ENCODE results near the gene UPK3A. TPM values are rescaled to one million over a fixed set of nuclear protein-coding genes. Genes with fewer than 3 reads are reported as not detected.

UPK3A gene
- polyA plus RNA-seq, 1 donor from 2014 or later, result not detected

DNA sequence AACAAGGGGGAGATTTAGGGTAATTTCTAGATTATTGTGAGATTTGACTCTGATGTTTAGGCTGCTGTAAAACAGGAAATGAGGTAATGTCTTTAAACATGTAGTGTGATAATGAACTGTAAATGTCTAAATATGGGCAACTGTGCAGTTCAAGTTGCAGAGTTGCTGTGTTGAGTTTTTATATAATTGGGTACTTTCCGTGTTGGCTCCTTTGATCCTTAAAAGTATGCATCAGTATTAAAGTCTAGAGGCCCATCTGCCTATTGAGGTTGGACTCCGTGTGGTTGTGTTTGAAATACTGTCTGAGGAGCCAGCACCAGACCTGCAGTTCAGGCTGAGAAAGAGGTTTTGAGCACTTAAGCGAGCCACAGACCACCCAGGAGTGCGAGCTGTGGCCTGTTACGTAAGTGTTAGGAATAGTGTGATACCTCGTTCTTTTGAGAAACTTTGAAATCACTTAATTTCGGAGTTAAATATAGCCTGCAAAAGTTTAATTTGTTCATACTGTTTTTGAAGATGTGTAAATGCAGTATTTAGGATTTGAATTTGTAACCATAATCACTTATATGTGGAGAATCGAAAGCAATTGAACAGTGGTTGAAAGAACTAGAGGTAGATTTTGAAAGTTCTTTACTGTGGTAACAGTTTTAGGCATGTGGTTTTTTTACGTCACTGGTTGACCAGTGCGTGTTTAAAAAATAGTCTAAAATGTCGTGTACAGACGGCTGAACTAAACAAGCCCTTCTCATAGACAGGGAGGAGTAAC is 34.0 kb downstream of the UPK3A start:
- Histone ChIP-seq H3K27me3 (ENCODE audit: insufficient read depth, low read depth, low read length) (no peaks in the 10 kb centered on the region), H2AFZ (ENCODE audit: low read depth, low read length) (no peak overlapping the region), H3K9me2 (ENCODE audit: insufficient read depth, low read length) (no peaks in the 10 kb centered on the region), H3K9ac (ENCODE audit: low read length) (no peak overlapping the region), H3F3A (ENCODE audit: insufficient read depth, low read length, poor library complexity, severe bottlenecking) (no peaks in the 10 kb centered on the region), H3K36me3 (ENCODE audit: insufficient read depth, low read length) (no peaks in the 10 kb centered on the region), H3K9me3 (ENCODE audit: low read length) (no peaks in the 10 kb centered on the region), H3K4me3 (ENCODE audit: low read length) (no peak overlapping the region), H3K27ac (ENCODE audit: low read length) (no peak overlapping the region), H3K79me2 (replicated peaks; ENCODE audit: insufficient read depth, low read length) (no peaks in the 10 kb centered on the region), H3K4me2 (ENCODE audit: low read length) (no peak overlapping the region), H4K20me1 (ENCODE audit: insufficient read depth) (no peaks in the 10 kb centered on the region)
- TF ChIP-seq RAD21 (conservative IDR thresholded peaks at IDR 0.05) (no peak), EZH2 (IDR thresholded peaks at IDR 0.05; ENCODE audit: borderline replicate concordance, insufficient read depth, low read length, poor library complexity, severe bottlenecking) (no peak), SMC3 (conservative IDR thresholded peaks at IDR 0.05; ENCODE audit: poor library complexity) (no peak), MXI1 (conservative IDR thresholded peaks at IDR 0.05; ENCODE audit: poor library complexity, severe bottlenecking) (no peak), EP300 (conservative IDR thresholded peaks at IDR 0.05; ENCODE audit: poor library complexity, severe bottlenecking) (no peak), CTCF (IDR thresholded peaks at IDR 0.05; ENCODE audit: poor library complexity, severe bottlenecking) (no peak), TAF1 (IDR thresholded peaks at IDR 0.05; ENCODE audit: low read depth) (no peak), POLR2AphosphoS5 (IDR thresholded peaks at IDR 0.05) (no peak)
- TF ChIP-seq, protein P1, sequence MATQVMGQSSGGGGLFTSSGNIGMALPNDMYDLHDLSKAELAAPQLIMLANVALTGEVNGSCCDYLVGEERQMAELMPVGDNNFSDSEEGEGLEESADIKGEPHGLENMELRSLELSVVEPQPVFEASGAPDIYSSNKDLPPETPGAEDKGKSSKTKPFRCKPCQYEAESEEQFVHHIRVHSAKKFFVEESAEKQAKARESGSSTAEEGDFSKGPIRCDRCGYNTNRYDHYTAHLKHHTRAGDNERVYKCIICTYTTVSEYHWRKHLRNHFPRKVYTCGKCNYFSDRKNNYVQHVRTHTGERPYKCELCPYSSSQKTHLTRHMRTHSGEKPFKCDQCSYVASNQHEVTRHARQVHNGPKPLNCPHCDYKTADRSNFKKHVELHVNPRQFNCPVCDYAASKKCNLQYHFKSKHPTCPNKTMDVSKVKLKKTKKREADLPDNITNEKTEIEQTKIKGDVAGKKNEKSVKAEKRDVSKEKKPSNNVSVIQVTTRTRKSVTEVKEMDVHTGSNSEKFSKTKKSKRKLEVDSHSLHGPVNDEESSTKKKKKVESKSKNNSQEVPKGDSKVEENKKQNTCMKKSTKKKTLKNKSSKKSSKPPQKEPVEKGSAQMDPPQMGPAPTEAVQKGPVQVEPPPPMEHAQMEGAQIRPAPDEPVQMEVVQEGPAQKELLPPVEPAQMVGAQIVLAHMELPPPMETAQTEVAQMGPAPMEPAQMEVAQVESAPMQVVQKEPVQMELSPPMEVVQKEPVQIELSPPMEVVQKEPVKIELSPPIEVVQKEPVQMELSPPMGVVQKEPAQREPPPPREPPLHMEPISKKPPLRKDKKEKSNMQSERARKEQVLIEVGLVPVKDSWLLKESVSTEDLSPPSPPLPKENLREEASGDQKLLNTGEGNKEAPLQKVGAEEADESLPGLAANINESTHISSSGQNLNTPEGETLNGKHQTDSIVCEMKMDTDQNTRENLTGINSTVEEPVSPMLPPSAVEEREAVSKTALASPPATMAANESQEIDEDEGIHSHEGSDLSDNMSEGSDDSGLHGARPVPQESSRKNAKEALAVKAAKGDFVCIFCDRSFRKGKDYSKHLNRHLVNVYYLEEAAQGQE (IDR thresholded peaks at IDR 0.05; ENCODE audit: borderline replicate concordance), result no peak

DNA sequence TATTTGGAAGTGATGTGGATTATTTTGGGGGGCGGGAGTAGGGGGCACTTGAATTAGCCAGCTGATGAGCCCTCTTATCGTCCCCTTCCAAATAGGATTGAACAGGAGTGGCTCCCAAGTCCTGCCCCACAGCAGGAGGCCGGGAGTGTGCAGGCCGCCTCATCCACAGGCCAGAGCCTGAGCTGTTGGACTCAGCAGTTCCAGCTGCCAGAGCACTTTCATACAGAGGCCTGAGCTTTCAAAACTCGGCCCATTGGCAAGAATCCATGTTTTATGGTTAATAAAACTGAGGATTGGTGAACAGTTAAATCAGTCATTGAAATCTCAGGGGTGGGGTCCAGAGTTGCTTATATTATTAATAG is 34.6 kb downstream of the UPK3A start:
- Histone ChIP-seq H3K36me3 (ENCODE audit: insufficient read depth, low read length) (no peaks in the 10 kb centered on the region), H3K79me2 (replicated peaks; ENCODE audit: insufficient read depth, low read length) (no peaks in the 10 kb centered on the region)

More for the DNA sequence above, 34.6 kb downstream of the UPK3A start:
- Histone ChIP-seq H3K27ac (ENCODE audit: low read length) (no peak overlapping the region), H3K9ac (ENCODE audit: low read length) (no peak overlapping the region), H3K27me3 (ENCODE audit: insufficient read depth, low read depth, low read length) (no peaks in the 10 kb centered on the region), H3K9me2 (ENCODE audit: insufficient read depth, low read length) (no peaks in the 10 kb centered on the region), H3K9me3 (ENCODE audit: low read length) (no peaks in the 10 kb centered on the region), H2AFZ (ENCODE audit: low read depth, low read length) (no peak overlapping the region), H4K20me1 (ENCODE audit: insufficient read depth) (no peaks in the 10 kb centered on the region), H3K4me2 (ENCODE audit: low read length) (no peak overlapping the region), H3F3A (ENCODE audit: insufficient read depth, low read length, poor library complexity, severe bottlenecking) (no peaks in the 10 kb centered on the region), H3K4me3 (ENCODE audit: low read length) (no peak overlapping the region)
- TF ChIP-seq EP300 (conservative IDR thresholded peaks at IDR 0.05; ENCODE audit: poor library complexity, severe bottlenecking) (no peak), TAF1 (IDR thresholded peaks at IDR 0.05; ENCODE audit: low read depth) (no peak), POLR2AphosphoS5 (IDR thresholded peaks at IDR 0.05) (no peak), MXI1 (conservative IDR thresholded peaks at IDR 0.05; ENCODE audit: poor library complexity, severe bottlenecking) (no peak), CTCF (IDR thresholded peaks at IDR 0.05; ENCODE audit: poor library complexity, severe bottlenecking) (no peak), EZH2 (IDR thresholded peaks at IDR 0.05; ENCODE audit: borderline replicate concordance, insufficient read depth, low read length, poor library complexity, severe bottlenecking) (no peak), SMC3 (conservative IDR thresholded peaks at IDR 0.05; ENCODE audit: poor library complexity) (no peak), RAD21 (conservative IDR thresholded peaks at IDR 0.05) (no peak)
- TF ChIP-seq, protein P1 (IDR thresholded peaks at IDR 0.05; ENCODE audit: borderline replicate concordance), result no peak

Data from neural cell (in vitro differentiated cells).